Measurements from ENCODE around the gene MPL.

MPL gene

GRCh38 chr1:43312212-43312623, 25.4 kb upstream of the MPL start:
- Histone ChIP-seq H3K27ac (ENCODE audit: low read depth, low read length) (no peak overlapping the region), H2AK5ac (ENCODE audit: low read length) (no peak overlapping the region), H4K12ac (ENCODE audit: low read depth, low read length) (no peak overlapping the region), H4K8ac (ENCODE audit: low read depth, low read length) (no peak overlapping the region), H3K79me1 (ENCODE audit: low read length) (no peaks in the 10 kb centered on the region), H3K4me1 (ENCODE audit: control insufficient read depth in 1 of 2, insufficient read depth in 2 of 2, low read length in 2 of 2) (no peaks in the 10 kb centered on the region), H2BK5ac (ENCODE audit: low read depth, low read length, poor library complexity) (no peak overlapping the region), H2BK120ac (ENCODE audit: insufficient read depth, low read length, poor library complexity) (no peak overlapping the region), H2BK12ac (ENCODE audit: low read length) (no peak overlapping the region), H3K14ac (ENCODE audit: low read length) (no peak overlapping the region), H2AFZ (ENCODE audit: insufficient read depth, low read length, poor library complexity) (no peak overlapping the region), H3K4ac (ENCODE audit: low read depth, low read length) (no peak overlapping the region), H4K91ac (ENCODE audit: low read depth, low read length) (no peak overlapping the region), H3K36me3 (ENCODE audit: control insufficient read depth in 1 of 2, insufficient read depth in 2 of 2, low read length in 2 of 2) (no peaks in the 10 kb centered on the region), H3K23ac (ENCODE audit: low read length) (no peak overlapping the region), H3K27me3 (ENCODE audit: insufficient read depth, low read length) (no peaks in the 10 kb centered on the region), H3K9ac (ENCODE audit: low read length) (no peak overlapping the region), H3K18ac (ENCODE audit: low read length) (no peak overlapping the region), H3K4me3 (ENCODE audit: low read depth, low read length) (no peak overlapping the region), H3K9me3 (ENCODE audit: insufficient read depth, low read depth, low read length) (peaks cover 2% of the 10 kb centered on the region), H3K79me2 (ENCODE audit: control insufficient read depth, insufficient read depth, low read length, poor library complexity) (no peaks in the 10 kb centered on the region), H3K4me2 (ENCODE audit: low read length) (no peak overlapping the region)
- DNase-seq = no peak
- WGBS (ENCODE audit: extremely low coverage, insufficient coverage, insufficient read length) = no CpG with 5 or more reads among the region's 19 CpGs

GRCh38 chr1:43312663-43313515, 24.7 kb upstream of the MPL start:
- no peak overlapping the region for H3K18ac ChIP-seq (ENCODE audit: low read length)
- H3K4me3 ChIP-seq (ENCODE audit: low read depth, low read length) = no peak overlapping the region
- H2AK5ac ChIP-seq (ENCODE audit: low read length) = no peak overlapping the region
- H3K4me2 ChIP-seq (ENCODE audit: low read length) = no peak overlapping the region
- no peak overlapping the region for H4K91ac ChIP-seq (ENCODE audit: low read depth, low read length)
- no peak overlapping the region for H3K23ac ChIP-seq (ENCODE audit: low read length)
- H3K36me3 ChIP-seq (ENCODE audit: control insufficient read depth in 1 of 2, insufficient read depth in 2 of 2, low read length in 2 of 2) = no peaks in the 10 kb centered on the region
- H3K14ac ChIP-seq (ENCODE audit: low read length) = no peak overlapping the region
- H3K27me3 ChIP-seq (ENCODE audit: insufficient read depth, low read length) = no peaks in the 10 kb centered on the region
- H3K9me3 ChIP-seq (ENCODE audit: insufficient read depth, low read depth, low read length) = peaks cover 2% of the 10 kb centered on the region
- no peak overlapping the region for H2BK12ac ChIP-seq (ENCODE audit: low read length)
- H3K4me1 ChIP-seq (ENCODE audit: control insufficient read depth in 1 of 2, insufficient read depth in 2 of 2, low read length in 2 of 2) = no peaks in the 10 kb centered on the region
- H3K79me1 ChIP-seq (ENCODE audit: low read length) = no peaks in the 10 kb centered on the region
- no peak for DNase-seq
- H3K4ac ChIP-seq (ENCODE audit: low read depth, low read length) = no peak overlapping the region
- H2BK120ac ChIP-seq (ENCODE audit: insufficient read depth, low read length, poor library complexity) = no peak overlapping the region
- no peak overlapping the region for H2BK5ac ChIP-seq (ENCODE audit: low read depth, low read length, poor library complexity)
- no peak overlapping the region for H4K8ac ChIP-seq (ENCODE audit: low read depth, low read length)
- no peak overlapping the region for H2AFZ ChIP-seq (ENCODE audit: insufficient read depth, low read length, poor library complexity)
- H3K27ac ChIP-seq (ENCODE audit: low read depth, low read length) = no peak overlapping the region
- H4K12ac ChIP-seq (ENCODE audit: low read depth, low read length) = no peak overlapping the region
- H3K9ac ChIP-seq (ENCODE audit: low read length) = no peak overlapping the region
- no peaks in the 10 kb centered on the region for H3K79me2 ChIP-seq (ENCODE audit: control insufficient read depth, insufficient read depth, low read length, poor library complexity)
- WGBS (ENCODE audit: extremely low coverage, insufficient coverage, insufficient read length) = no CpG with 5 or more reads among the region's 24 CpGs

- no peak overlapping the region for H4K8ac ChIP-seq (ENCODE audit: low read depth, low read length)
- no peak overlapping the region for H3K18ac ChIP-seq (ENCODE audit: low read length)
- H3K27me3 ChIP-seq (ENCODE audit: insufficient read depth, low read length) = no peaks in the 10 kb centered on the region
- no peak overlapping the region for H2AK5ac ChIP-seq (ENCODE audit: low read length)
- no CpG with 5 or more reads among the region's 10 CpGs for WGBS (ENCODE audit: extremely low coverage, insufficient coverage, insufficient read length)
- no peak overlapping the region for H2AFZ ChIP-seq (ENCODE audit: insufficient read depth, low read length, poor library complexity)
- no peaks in the 10 kb centered on the region for H3K36me3 ChIP-seq (ENCODE audit: control insufficient read depth in 1 of 2, insufficient read depth in 2 of 2, low read length in 2 of 2)
- H3K9ac ChIP-seq (ENCODE audit: low read length) = no peak overlapping the region
- H3K23ac ChIP-seq (ENCODE audit: low read length) = no peak overlapping the region
- no peak overlapping the region for H3K4ac ChIP-seq (ENCODE audit: low read depth, low read length)
- H3K27ac ChIP-seq (ENCODE audit: low read depth, low read length) = no peak overlapping the region
- H3K4me2 ChIP-seq (ENCODE audit: low read length) = no peak overlapping the region
- H4K91ac ChIP-seq (ENCODE audit: low read depth, low read length) = no peak overlapping the region
- H3K4me3 ChIP-seq (ENCODE audit: low read depth, low read length) = no peak overlapping the region
- no peak overlapping the region for H2BK12ac ChIP-seq (ENCODE audit: low read length)
- no peaks in the 10 kb centered on the region for H3K4me1 ChIP-seq (ENCODE audit: control insufficient read depth in 1 of 2, insufficient read depth in 2 of 2, low read length in 2 of 2)
- no peaks in the 10 kb centered on the region for H3K79me1 ChIP-seq (ENCODE audit: low read length)
- H2BK5ac ChIP-seq (ENCODE audit: low read depth, low read length, poor library complexity) = no peak overlapping the region
- no peak overlapping the region for H4K12ac ChIP-seq (ENCODE audit: low read depth, low read length)
- H3K9me3 ChIP-seq (ENCODE audit: insufficient read depth, low read depth, low read length) = peaks cover 2% of the 10 kb centered on the region
- no peak overlapping the region for H2BK120ac ChIP-seq (ENCODE audit: insufficient read depth, low read length, poor library complexity)
- no peaks in the 10 kb centered on the region for H3K79me2 ChIP-seq (ENCODE audit: control insufficient read depth, insufficient read depth, low read length, poor library complexity)
- DNase-seq = peak; percentile 22 to 68
- no peak overlapping the region for H3K14ac ChIP-seq (ENCODE audit: low read length)
Observed at GRCh38 chr1:43313771-43314170, 23.8 kb upstream of the MPL start.

- H2AK5ac ChIP-seq (ENCODE audit: low read length) = no peak overlapping the region
- no peak overlapping the region for H3K4me3 ChIP-seq (ENCODE audit: low read depth, low read length)
- H3K4me2 ChIP-seq (ENCODE audit: low read length) = no peak overlapping the region
Observed at GRCh38 chr1:43314233-43314632, 23.4 kb upstream of the MPL start.

More at GRCh38 chr1:43314233-43314632, 23.4 kb upstream of the MPL start:
- no CpG with 5 or more reads among the region's 5 CpGs for WGBS (ENCODE audit: extremely low coverage, insufficient coverage, insufficient read length)
- no peak overlapping the region for H3K4ac ChIP-seq (ENCODE audit: low read depth, low read length)
- no peak overlapping the region for H2BK12ac ChIP-seq (ENCODE audit: low read length)
- peaks cover under 1% of the 10 kb centered on the region for H3K9me3 ChIP-seq (ENCODE audit: insufficient read depth, low read depth, low read length)
- H3K23ac ChIP-seq (ENCODE audit: low read length) = no peak overlapping the region
- H2BK5ac ChIP-seq (ENCODE audit: low read depth, low read length, poor library complexity) = no peak overlapping the region
- H3K4me1 ChIP-seq (ENCODE audit: control insufficient read depth in 1 of 2, insufficient read depth in 2 of 2, low read length in 2 of 2) = no peaks in the 10 kb centered on the region
- H3K14ac ChIP-seq (ENCODE audit: low read length) = no peak overlapping the region
- no peak overlapping the region for H4K12ac ChIP-seq (ENCODE audit: low read depth, low read length)
- H3K79me2 ChIP-seq (ENCODE audit: control insufficient read depth, insufficient read depth, low read length, poor library complexity) = no peaks in the 10 kb centered on the region
- H4K91ac ChIP-seq (ENCODE audit: low read depth, low read length) = no peak overlapping the region
- no peak for DNase-seq
- H3K79me1 ChIP-seq (ENCODE audit: low read length) = no peaks in the 10 kb centered on the region
- H4K8ac ChIP-seq (ENCODE audit: low read depth, low read length) = no peak overlapping the region
- no peak overlapping the region for H2BK120ac ChIP-seq (ENCODE audit: insufficient read depth, low read length, poor library complexity)
- H3K9ac ChIP-seq (ENCODE audit: low read length) = no peak overlapping the region
- H3K36me3 ChIP-seq (ENCODE audit: control insufficient read depth in 1 of 2, insufficient read depth in 2 of 2, low read length in 2 of 2) = no peaks in the 10 kb centered on the region
- H3K27me3 ChIP-seq (ENCODE audit: insufficient read depth, low read length) = no peaks in the 10 kb centered on the region
- H2AFZ ChIP-seq (ENCODE audit: insufficient read depth, low read length, poor library complexity) = no peak overlapping the region
- no peak overlapping the region for H3K27ac ChIP-seq (ENCODE audit: low read depth, low read length)
- no peak overlapping the region for H3K18ac ChIP-seq (ENCODE audit: low read length)
